T-helper 1 cell treated with Interleukin-12 subunit alpha and Interleukin-12 subunit beta and Interleukin-4 antibody, amounts not matched to agents 30 μg/mL and 1 μg/mL, for 36 hours (primary cell): Measurements from ENCODE around the gene MRPS2.

Experiments used
- H3K27ac Mint-ChIP-seq: one replicate; pipeline ENCODE4 v1.8.0; 2021; ENCODE audit warnings: mild to moderate bottlenecking, mixed read lengths
- H3K27me3 Mint-ChIP-seq: one replicate; pipeline ENCODE4 v1.8.0; 2021; ENCODE audit warnings: low read depth, mixed read lengths
- H3K36me3 Mint-ChIP-seq: one replicate; pipeline ENCODE4 v1.8.0; 2021; ENCODE audit warnings: low read depth, mixed read lengths
- H3K4me1 Mint-ChIP-seq: one replicate; pipeline ENCODE4 v1.8.0; 2021; ENCODE audit warnings: low read depth, mixed read lengths
- H3K4me3 Mint-ChIP-seq: one replicate; pipeline ENCODE4 v1.8.0; 2021; ENCODE audit warnings: mild to moderate bottlenecking, moderate library complexity, mixed read lengths
- H3K9me3 Mint-ChIP-seq: one replicate; pipeline ENCODE4 v1.8.0; 2021; ENCODE audit warnings: mixed read lengths

The MRPS2 gene

GRCh38 chr9:135502168-135502872 is 1.8 kb downstream of the MRPS2 start:
- no peak overlapping the region for H3K27ac Mint-ChIP-seq
- H3K4me3 Mint-ChIP-seq = peak overlapping the region; percentile 92
- peaks cover 5% of the 10 kb centered on the region for H3K27me3 Mint-ChIP-seq
- no peaks in the 10 kb centered on the region for H3K9me3 Mint-ChIP-seq
- peaks cover 9% of the 10 kb centered on the region for H3K4me1 Mint-ChIP-seq
- H3K36me3 Mint-ChIP-seq = peaks cover 13% of the 10 kb centered on the region

- Mint-ChIP-seq H3K27me3 (peaks cover 5% of the 10 kb centered on the region), H3K27ac (no peak overlapping the region), H3K4me1 (peaks cover 9% of the 10 kb centered on the region), H3K9me3 (no peaks in the 10 kb centered on the region), H3K4me3 (no peak overlapping the region), H3K36me3 (peaks cover 13% of the 10 kb centered on the region)
Measured at GRCh38 chr9:135502873-135503321, 2.4 kb downstream of the MRPS2 start.

- Mint-ChIP-seq H3K36me3 (peaks cover 13% of the 10 kb centered on the region), H3K4me3 (no peak overlapping the region), H3K27ac (no peak overlapping the region), H3K9me3 (no peaks in the 10 kb centered on the region), H3K4me1 (peaks cover 9% of the 10 kb centered on the region), H3K27me3 (peaks cover 5% of the 10 kb centered on the region)
Measured at GRCh38 chr9:135503371-135504261, 3.1 kb downstream of the MRPS2 start.

- Mint-ChIP-seq H3K27me3 (no peaks in the 10 kb centered on the region), H3K4me1 (peaks cover 9% of the 10 kb centered on the region), H3K9me3 (peaks cover 6% of the 10 kb centered on the region), H3K36me3 (peaks cover 13% of the 10 kb centered on the region), H3K4me3 (no peak overlapping the region), H3K27ac (no peak overlapping the region)
Measured at GRCh38 chr9:135504262-135505243, 4.1 kb downstream of the MRPS2 start.

GRCh38 chr9:135505406-135506187 is 5.1 kb downstream of the MRPS2 start:
- Mint-ChIP-seq H3K36me3 (peaks cover 13% of the 10 kb centered on the region), H3K4me1 (peaks cover 9% of the 10 kb centered on the region), H3K4me3 (no peak overlapping the region), H3K27me3 (no peaks in the 10 kb centered on the region), H3K27ac (no peak overlapping the region), H3K9me3 (peaks cover 7% of the 10 kb centered on the region)

- H3K27ac Mint-ChIP-seq = no peak overlapping the region
Measured at GRCh38 chr9:135506327-135507103, 6.0 kb downstream of the MRPS2 start.

GRCh38 chr9:135507104-135508035 is 6.9 kb downstream of the MRPS2 start:
- Mint-ChIP-seq H3K4me3 (no peak overlapping the region), H3K9me3 (peaks cover 7% of the 10 kb centered on the region), H3K27me3 (no peaks in the 10 kb centered on the region), H3K4me1 (peaks cover 13% of the 10 kb centered on the region), H3K27ac (no peak overlapping the region), H3K36me3 (peaks cover 13% of the 10 kb centered on the region)

More at GRCh38 chr9:135506327-135507103, 6.0 kb downstream of the MRPS2 start:
- H3K9me3 Mint-ChIP-seq = peaks cover 7% of the 10 kb centered on the region
- no peaks in the 10 kb centered on the region for H3K27me3 Mint-ChIP-seq
- no peak overlapping the region for H3K4me3 Mint-ChIP-seq
- peaks cover 14% of the 10 kb centered on the region for H3K4me1 Mint-ChIP-seq
- H3K36me3 Mint-ChIP-seq = peaks cover 13% of the 10 kb centered on the region

- H3K36me3 Mint-ChIP-seq = peaks cover 11% of the 10 kb centered on the region
- H3K9me3 Mint-ChIP-seq = peaks cover 7% of the 10 kb centered on the region
- H3K27me3 Mint-ChIP-seq = no peaks in the 10 kb centered on the region
- peaks cover 10% of the 10 kb centered on the region for H3K4me1 Mint-ChIP-seq
- no peak overlapping the region for H3K4me3 Mint-ChIP-seq
- H3K27ac Mint-ChIP-seq = no peak overlapping the region
Measured at GRCh38 chr9:135508211-135508820, 7.8 kb downstream of the MRPS2 start.

- no peaks in the 10 kb centered on the region for H3K27me3 Mint-ChIP-seq
- peaks cover 10% of the 10 kb centered on the region for H3K4me1 Mint-ChIP-seq
- H3K27ac Mint-ChIP-seq = no peak overlapping the region
- peaks cover 7% of the 10 kb centered on the region for H3K9me3 Mint-ChIP-seq
- no peak overlapping the region for H3K4me3 Mint-ChIP-seq
- H3K36me3 Mint-ChIP-seq = peaks cover 6% of the 10 kb centered on the region
Measured at GRCh38 chr9:135509458-135509857, 9.0 kb downstream of the MRPS2 start.

GRCh38 chr9:135512241-135512603 is 11.7 kb downstream of the MRPS2 start:
- H3K27ac Mint-ChIP-seq = no peak overlapping the region
- H3K36me3 Mint-ChIP-seq = no peaks in the 10 kb centered on the region
- H3K4me1 Mint-ChIP-seq = peaks cover 13% of the 10 kb centered on the region
- peaks cover 7% of the 10 kb centered on the region for H3K9me3 Mint-ChIP-seq
- H3K4me3 Mint-ChIP-seq = no peak overlapping the region
- no peaks in the 10 kb centered on the region for H3K27me3 Mint-ChIP-seq

- Mint-ChIP-seq H3K27ac (no peak overlapping the region), H3K4me1 (peaks cover 13% of the 10 kb centered on the region), H3K36me3 (no peaks in the 10 kb centered on the region), H3K4me3 (no peak overlapping the region), H3K27me3 (peaks cover 4% of the 10 kb centered on the region), H3K9me3 (peaks cover 7% of the 10 kb centered on the region)
Measured at GRCh38 chr9:135512904-135513303, 12.4 kb downstream of the MRPS2 start.

GRCh38 chr9:135513351-135513846 is 12.9 kb downstream of the MRPS2 start:
- H3K4me3 Mint-ChIP-seq = no peak overlapping the region
- no peak overlapping the region for H3K27ac Mint-ChIP-seq
- H3K4me1 Mint-ChIP-seq = peaks cover 13% of the 10 kb centered on the region
- peaks cover 7% of the 10 kb centered on the region for H3K9me3 Mint-ChIP-seq
- H3K36me3 Mint-ChIP-seq = no peaks in the 10 kb centered on the region
- H3K27me3 Mint-ChIP-seq = peaks cover 8% of the 10 kb centered on the region
